Lower lobe of right lung (tissue), 2 donors: ENCODE results near the gene PTGES2. TPM values are rescaled to one million over a fixed set of nuclear protein-coding genes. Genes with fewer than 3 reads are reported as not detected.

Experiments
- ATAC-seq, 2 donors: fragments of 200-7000 bp; cut with Tn5 transposase; one replicate each; pipeline ENCODE4 v1.9.1; 2020 to 2022; ENCODE audit warnings: mild to moderate bottlenecking in 2 of 2, moderate library complexity in 2 of 2
- DNase-seq: peaks from one replicate; pipeline ENCODE4 v3.0.0-alpha.2; 2020
- H3K27ac ChIP-seq: fragments of 200-600 bp; one replicate; pipeline ENCODE4 v1.8.0; 2022
- H3K27me3 ChIP-seq: fragments of 200-600 bp; one replicate; pipeline ENCODE4 v1.8.0; 2022; ENCODE audit warnings: low read depth
- H3K36me3 ChIP-seq: fragments of 200-600 bp; one replicate; pipeline ENCODE4 v1.8.0; 2022; ENCODE audit warnings: mild to moderate bottlenecking
- H3K4me1 ChIP-seq: fragments of 200-600 bp; one replicate; pipeline ENCODE4 v1.8.0; 2022
- H3K4me3 ChIP-seq: fragments of 200-600 bp; one replicate; pipeline ENCODE4 v1.8.0; 2022; ENCODE audit warnings: mild to moderate bottlenecking
- H3K9me3 ChIP-seq: fragments of 200-600 bp; one replicate; pipeline ENCODE4 v1.8.0; 2022
- intact Hi-C: fragments of 100-400 bp; cut with DNase I; formaldehyde crosslinking; loops from one replicate; pipeline ENCODE4 v1.11.0; 2022
- total RNA-seq: library from RNA; stranded (reverse); fragmentation: NEBNext Ultra II Directional; extraction: Animal tissue kit (Norgen Biotek cat#: 25700); gene quantifications from one replicate; pipeline ENCODE4 v1.2.1, GENCODE V29; 2021
- TF ChIP-seq, protein P1 (sequence below): fragments of 200-600 bp; IDR thresholded peaks from one replicate; pipeline ENCODE4 v1.8.0; 2022; ENCODE audit warnings: antibody characterized with exemption, mild to moderate bottlenecking
- donor health status: DM: no; HTN: yes; CAD: no; lungs with severe emphysema.

PTGES2 gene
- total RNA-seq, 1 donor from 2014 or later, result 30.6 TPM

DNA sequence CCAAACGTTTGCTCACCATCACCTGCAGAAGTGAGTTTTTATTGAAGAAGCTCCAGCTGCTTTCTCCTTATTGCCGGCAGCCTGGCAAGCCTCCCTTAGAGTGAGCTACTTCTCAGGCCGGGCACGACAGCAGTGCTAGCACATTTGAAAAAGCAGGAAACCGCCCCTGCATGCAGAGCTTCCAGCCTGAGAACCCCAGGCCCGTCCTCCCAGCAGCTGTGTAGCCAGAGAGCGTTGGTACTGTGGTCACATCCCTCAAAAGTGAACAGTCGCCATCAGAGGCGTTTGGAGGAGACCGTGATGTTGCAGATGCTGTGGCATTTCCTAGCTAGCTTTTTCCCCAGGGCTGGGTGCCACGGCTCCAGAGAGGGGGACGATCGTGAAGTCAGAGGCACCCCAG is 36.0 kb downstream of the PTGES2 start:
- Histone ChIP-seq H3K9me3 (no peaks in the 10 kb centered on the region), H3K4me1 (peaks cover 75% of the 10 kb centered on the region), H3K36me3 (no peaks in the 10 kb centered on the region), H3K27ac (peak overlapping the region; percentile 8), H3K4me3 (no peak overlapping the region), H3K27me3 (no peaks in the 10 kb centered on the region)
- peak; percentile 28 for DNase-seq
- intact Hi-C loops, result no loop called here
- no peak for ATAC-seq
- TF ChIP-seq, protein P1, sequence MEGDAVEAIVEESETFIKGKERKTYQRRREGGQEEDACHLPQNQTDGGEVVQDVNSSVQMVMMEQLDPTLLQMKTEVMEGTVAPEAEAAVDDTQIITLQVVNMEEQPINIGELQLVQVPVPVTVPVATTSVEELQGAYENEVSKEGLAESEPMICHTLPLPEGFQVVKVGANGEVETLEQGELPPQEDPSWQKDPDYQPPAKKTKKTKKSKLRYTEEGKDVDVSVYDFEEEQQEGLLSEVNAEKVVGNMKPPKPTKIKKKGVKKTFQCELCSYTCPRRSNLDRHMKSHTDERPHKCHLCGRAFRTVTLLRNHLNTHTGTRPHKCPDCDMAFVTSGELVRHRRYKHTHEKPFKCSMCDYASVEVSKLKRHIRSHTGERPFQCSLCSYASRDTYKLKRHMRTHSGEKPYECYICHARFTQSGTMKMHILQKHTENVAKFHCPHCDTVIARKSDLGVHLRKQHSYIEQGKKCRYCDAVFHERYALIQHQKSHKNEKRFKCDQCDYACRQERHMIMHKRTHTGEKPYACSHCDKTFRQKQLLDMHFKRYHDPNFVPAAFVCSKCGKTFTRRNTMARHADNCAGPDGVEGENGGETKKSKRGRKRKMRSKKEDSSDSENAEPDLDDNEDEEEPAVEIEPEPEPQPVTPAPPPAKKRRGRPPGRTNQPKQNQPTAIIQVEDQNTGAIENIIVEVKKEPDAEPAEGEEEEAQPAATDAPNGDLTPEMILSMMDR, result no peak

DNA sequence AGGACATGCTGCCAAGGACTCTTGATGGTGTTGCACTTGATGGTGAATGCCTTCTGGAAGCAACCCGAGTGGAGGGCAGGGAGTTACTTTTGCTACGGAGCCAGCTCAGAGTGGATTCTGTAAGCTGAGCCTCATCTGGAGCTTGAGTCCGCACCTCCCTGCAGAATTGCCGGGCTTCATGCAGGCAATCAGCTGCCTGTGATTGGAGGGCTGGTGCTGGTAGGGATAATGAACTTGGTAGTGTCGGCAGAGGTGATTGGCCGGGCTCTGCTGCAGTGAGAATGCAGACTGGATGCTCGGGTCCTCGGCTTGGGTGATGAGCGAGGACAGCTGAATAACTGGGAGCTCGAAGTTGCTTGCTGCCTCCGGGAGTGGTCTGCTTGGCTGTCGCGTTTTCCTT is 36.4 kb downstream of the PTGES2 start:
- intact Hi-C loops, result no loop called here
- no peaks in the 10 kb centered on the region for H3K36me3 ChIP-seq
- TF ChIP-seq, protein P1, result no peak
- no peaks in the 10 kb centered on the region for H3K27me3 ChIP-seq
- peak overlapping the region; percentile 51 for H3K27ac ChIP-seq
- peaks cover 71% of the 10 kb centered on the region for H3K4me1 ChIP-seq
- no peak overlapping the region for H3K4me3 ChIP-seq
- ATAC-seq (no peak), DNase-seq (peak; percentile 53)
- no peaks in the 10 kb centered on the region for H3K9me3 ChIP-seq

DNA sequence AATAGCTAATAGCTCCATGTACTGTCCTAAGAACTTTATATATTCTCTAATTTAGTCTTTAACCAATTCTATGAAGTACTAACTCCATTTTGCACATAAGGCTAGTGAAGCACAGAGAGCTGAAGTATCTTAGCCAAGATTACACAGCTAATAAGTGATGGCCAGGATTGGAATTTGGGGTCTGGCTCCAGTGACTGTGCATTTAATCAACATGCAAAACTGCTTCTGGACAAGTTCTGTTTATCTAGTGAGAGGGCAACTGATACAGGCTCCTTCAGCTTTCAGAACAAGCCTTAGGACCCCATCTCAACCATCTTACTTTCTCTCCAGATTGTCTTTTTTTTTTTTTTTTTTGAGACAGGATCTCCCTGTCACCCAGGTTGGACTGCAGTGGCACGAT is 38.2 kb downstream of the PTGES2 start:
- H3K27me3 ChIP-seq, result no peaks in the 10 kb centered on the region
- TF ChIP-seq, protein P1, result no peak
- DNase-seq (no peak), ATAC-seq (no peak)
- intact Hi-C loops, result no loop called here
- no peak overlapping the region for H3K27ac ChIP-seq
- peaks cover 53% of the 10 kb centered on the region for H3K4me1 ChIP-seq
- no peaks in the 10 kb centered on the region for H3K36me3 ChIP-seq
- H3K9me3 ChIP-seq, result no peaks in the 10 kb centered on the region
- H3K4me3 ChIP-seq, result no peak overlapping the region

DNA sequence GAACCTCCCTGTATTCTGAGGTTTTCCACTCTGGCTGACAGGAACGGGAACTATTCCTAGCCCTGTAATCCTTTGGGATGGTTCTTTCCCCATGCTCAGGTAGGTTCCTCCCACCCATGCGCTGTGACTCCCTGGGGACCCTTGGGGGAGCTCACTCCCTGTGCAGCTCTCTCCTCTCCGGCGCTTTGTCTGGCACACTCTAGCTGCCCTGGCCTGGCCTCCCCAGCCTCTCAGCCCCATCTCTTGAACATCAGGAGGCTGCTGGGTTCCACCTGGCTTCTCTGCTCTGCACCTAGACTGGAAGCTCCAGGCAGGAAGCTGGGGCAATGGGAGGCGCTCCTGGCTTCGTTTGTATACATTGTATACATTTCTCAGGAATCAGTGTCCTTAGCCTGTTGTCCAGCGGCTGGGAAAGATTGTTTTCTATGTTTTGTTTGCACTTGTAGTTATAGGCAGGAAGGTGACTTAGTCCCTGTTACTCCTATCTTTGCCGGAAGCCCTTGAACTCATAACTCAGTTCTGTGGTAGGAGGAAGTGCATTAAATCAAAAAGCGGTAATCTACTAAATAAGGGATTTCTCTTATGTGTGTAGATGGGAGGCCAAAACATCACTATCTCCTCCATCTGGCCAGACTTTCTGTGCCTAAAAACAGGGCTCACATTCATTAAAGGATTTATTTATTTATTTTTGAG is 39.1 kb downstream of the PTGES2 start:
- no peak for ATAC-seq
- TF ChIP-seq, protein P1, result no peak
- DNase-seq, result no peak
- Histone ChIP-seq H3K4me3 (no peak overlapping the region), H3K9me3 (no peaks in the 10 kb centered on the region), H3K27me3 (no peaks in the 10 kb centered on the region), H3K4me1 (peaks cover 50% of the 10 kb centered on the region), H3K27ac (peak overlapping the region; percentile 1), H3K36me3 (no peaks in the 10 kb centered on the region)
- intact Hi-C loops, result no loop called here

DNA sequence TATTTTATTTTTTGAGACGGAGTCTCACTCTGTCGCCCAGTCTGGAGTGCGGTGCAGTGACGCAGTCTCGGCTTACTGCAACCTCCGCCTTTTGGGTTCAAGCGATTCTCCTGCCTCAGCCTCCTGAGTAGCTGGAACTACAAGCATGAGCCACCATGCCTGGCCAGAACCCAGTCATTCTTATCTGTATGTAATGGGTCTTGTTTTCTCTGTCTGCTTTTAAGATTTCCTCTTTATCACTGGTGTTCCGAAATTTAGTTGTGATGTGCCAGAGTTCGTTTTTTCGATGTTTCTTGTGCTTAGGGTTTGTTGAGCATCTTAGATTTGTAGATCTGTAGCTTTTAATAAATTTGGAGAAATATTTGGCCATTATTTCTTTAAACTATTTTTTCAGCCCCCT is 40.3 kb downstream of the PTGES2 start:
- TF ChIP-seq, protein P1, result no peak
- H3K4me3 ChIP-seq, result no peak overlapping the region
- no peak for DNase-seq
- no peaks in the 10 kb centered on the region for H3K9me3 ChIP-seq
- H3K4me1 ChIP-seq, result peaks cover 42% of the 10 kb centered on the region
- H3K27ac ChIP-seq, result no peak overlapping the region
- no peaks in the 10 kb centered on the region for H3K36me3 ChIP-seq
- ATAC-seq, result no peak
- intact Hi-C loops, result no loop called here
- H3K27me3 ChIP-seq, result no peaks in the 10 kb centered on the region
